SK-N-MC (cell line): ENCODE measurements around the gene DNAJC7.

Experiments used
- DNase-seq: peaks from one replicate; pipeline ENCODE4 v3.0.0-alpha.2; 2011; ENCODE audit warnings: low read depth, low spot score
- H3K27ac ChIP-seq: fragments of 200-600 bp; sonication (generic); 2 replicates; pipeline ENCODE4 v1.5.1; 2016; ENCODE audit warnings: mixed run types
- H3K36me3 ChIP-seq: fragments of 200-600 bp; sonication (generic); 2 replicates; pipeline ENCODE4 v1.6.1; 2017; ENCODE audit warnings: antibody characterized with exemption, low read length, mixed read lengths; ENCODE audit not compliant: insufficient read depth
- H3K4me3 ChIP-seq: fragments of 200-600 bp; sonication (generic); 2 replicates; pipeline ENCODE4 v1.5.1; 2016
- H3K9ac ChIP-seq: fragments of 200-600 bp; sonication (generic); 2 replicates; pipeline ENCODE4 v1.8.0; 2017; ENCODE audit warnings: mixed run types, mixed read lengths; ENCODE audit not compliant: insufficient read length
- H3K9me3 ChIP-seq: fragments of 200-600 bp; sonication (generic); 2 replicates; pipeline ENCODE4 v1.6.1; 2017; ENCODE audit warnings: low read depth, mild to moderate bottlenecking, antibody characterized with exemption, low read length, moderate library complexity, mixed read lengths
- EZH2 ChIP-seq: fragments of 200-600 bp; sonication (generic); IDR thresholded peaks from one replicate; pipeline ENCODE4 v1.6.1; 2017; ENCODE audit warnings: antibody characterized with exemption
- FOXP2 ChIP-seq: optimal IDR thresholded peaks from 2 replicates; pipeline ENCODE3; 2011; ENCODE audit warnings: mild to moderate bottlenecking, moderate library complexity; ENCODE audit not compliant: insufficient read depth; ENCODE audit errors: extremely low read length, control extremely low read depth
- POLR2AphosphoS5 ChIP-seq: IDR thresholded peaks from 2 replicates; pipeline ENCODE4 v1.6.1; 2012; ENCODE audit warnings: mild to moderate bottlenecking, low read depth, low read length, borderline replicate concordance

The DNAJC7 gene

DNA sequence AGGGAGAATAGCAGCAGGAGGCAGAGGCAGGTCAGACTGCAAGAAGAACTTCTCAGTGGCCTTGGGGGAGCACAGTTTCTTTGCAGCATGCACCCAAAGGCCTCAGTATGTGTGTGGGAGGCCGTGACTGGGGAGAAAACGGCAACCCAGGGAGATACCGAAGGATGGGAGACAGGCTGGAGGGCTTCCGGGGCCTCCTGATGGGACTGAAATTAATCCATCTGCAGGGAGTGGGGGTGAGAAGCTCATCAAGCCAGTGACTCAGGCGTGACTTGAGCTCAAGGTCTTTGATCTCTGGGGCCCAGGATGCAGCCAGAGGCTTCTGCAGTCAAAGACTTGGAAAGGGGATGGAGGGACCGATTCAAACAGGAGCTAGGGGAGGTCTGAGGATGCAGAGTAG is 38.3 kb upstream of the DNAJC7 start:
- Histone ChIP-seq H3K27ac (no peak overlapping the region), H3K4me3 (no peak overlapping the region), H3K9ac (no peak overlapping the region), H3K9me3 (no peaks in the 10 kb centered on the region), H3K36me3 (no peaks in the 10 kb centered on the region)
- no peak for DNase-seq
- TF ChIP-seq FOXP2 = no peak
- no peak for TF ChIP-seq EZH2
- no peak for TF ChIP-seq POLR2AphosphoS5

DNA sequence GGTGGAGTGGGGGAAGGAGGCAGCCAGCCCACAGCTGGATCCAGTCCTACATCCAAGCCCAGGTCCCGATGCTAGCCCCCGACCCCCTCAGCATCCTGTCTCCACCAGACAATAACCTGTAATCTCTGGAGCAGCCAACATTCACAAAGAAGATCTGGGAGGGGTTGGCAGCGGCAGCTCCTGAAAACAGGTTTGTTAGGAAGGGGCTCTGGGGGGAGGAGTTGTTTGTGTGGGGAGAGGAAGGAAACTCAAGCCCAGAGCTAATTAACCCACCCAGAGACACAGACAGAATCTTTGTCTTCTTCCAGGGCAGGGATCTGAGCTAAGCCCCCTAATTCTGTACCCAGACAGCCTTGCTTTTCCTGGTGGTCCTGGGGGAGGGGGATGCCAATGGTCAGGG is 37.8 kb upstream of the DNAJC7 start:
- DNase-seq = no peak
- TF ChIP-seq EZH2 (no peak), FOXP2 (no peak), POLR2AphosphoS5 (no peak)
- H3K36me3 ChIP-seq = no peaks in the 10 kb centered on the region
- H3K9me3 ChIP-seq = no peaks in the 10 kb centered on the region
- H3K4me3 ChIP-seq = no peak overlapping the region
- no peak overlapping the region for H3K27ac ChIP-seq
- no peak overlapping the region for H3K9ac ChIP-seq

DNA sequence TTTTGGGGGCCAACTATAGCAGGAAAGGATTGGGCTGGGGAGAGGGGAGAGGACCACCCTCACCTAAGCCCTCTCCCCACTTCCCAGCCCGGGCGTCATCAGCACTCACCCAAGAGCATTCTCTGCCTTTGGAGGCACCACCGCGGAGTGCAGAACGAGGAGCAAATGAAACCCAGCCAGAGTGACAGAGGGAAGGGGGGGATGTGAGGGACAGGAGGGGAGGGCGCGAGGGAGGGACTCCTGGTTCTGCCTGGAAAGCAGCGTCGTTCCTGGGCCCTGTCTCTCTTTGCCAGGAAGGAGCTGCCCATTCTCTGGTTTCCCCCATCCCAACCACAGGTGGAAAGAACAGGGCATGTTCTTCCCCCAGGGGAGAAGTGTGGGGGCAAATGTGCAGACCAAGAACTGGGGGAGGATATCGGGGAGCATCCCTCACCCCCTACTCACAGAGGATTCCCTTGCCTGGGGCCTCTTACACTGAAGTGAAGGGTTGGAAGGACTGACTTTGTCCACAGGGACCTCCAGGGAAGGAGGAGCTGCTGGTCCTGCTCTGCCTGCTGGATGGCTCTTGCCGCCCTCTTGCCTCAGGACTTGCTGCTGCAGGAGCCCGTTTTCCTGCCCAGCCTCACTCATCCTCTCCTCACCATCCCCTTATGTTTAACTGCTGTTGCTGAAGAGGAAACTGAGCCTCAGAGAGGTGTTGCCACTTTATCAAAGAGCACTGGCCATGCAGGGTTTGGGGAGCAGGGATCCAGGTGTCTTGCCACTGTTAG is 36.7 kb upstream of the DNAJC7 start:
- Histone ChIP-seq H3K27ac (no peak overlapping the region), H3K4me3 (no peak overlapping the region), H3K9me3 (no peaks in the 10 kb centered on the region), H3K36me3 (no peaks in the 10 kb centered on the region), H3K9ac (no peak overlapping the region)
- DNase-seq = no peak
- TF ChIP-seq FOXP2 = no peak
- TF ChIP-seq EZH2 = no peak
- TF ChIP-seq POLR2AphosphoS5 = no peak

DNA sequence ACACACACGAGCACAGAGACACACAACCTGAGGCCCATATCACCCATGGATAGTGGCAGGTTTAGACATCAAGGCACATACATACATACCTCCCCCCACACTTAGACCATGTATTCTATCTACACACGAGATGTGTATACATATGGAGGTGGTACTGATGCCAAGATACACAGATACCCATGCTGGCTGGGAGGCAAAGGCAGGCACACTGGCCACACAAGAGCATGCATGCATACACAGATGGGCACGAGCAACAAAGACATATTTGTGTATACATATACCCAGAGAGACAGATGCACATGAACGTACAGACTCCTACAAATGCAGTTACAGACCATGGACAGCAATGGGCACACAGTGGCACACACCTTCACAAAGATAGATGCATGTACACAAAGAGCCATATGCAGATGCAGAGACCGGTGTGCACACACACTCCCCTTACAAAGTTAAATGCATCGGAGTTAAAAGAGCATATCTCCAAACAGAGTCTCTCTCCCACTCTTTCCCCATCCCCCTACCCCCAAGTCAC is 35.2 kb upstream of the DNAJC7 start:
- H3K36me3 ChIP-seq = no peaks in the 10 kb centered on the region
- no peak for TF ChIP-seq FOXP2
- no peak for TF ChIP-seq POLR2AphosphoS5
- no peak for TF ChIP-seq EZH2
- no peak overlapping the region for H3K4me3 ChIP-seq
- H3K27ac ChIP-seq = no peak overlapping the region
- no peaks in the 10 kb centered on the region for H3K9me3 ChIP-seq
- no peak overlapping the region for H3K9ac ChIP-seq
- DNase-seq = no peak

DNA sequence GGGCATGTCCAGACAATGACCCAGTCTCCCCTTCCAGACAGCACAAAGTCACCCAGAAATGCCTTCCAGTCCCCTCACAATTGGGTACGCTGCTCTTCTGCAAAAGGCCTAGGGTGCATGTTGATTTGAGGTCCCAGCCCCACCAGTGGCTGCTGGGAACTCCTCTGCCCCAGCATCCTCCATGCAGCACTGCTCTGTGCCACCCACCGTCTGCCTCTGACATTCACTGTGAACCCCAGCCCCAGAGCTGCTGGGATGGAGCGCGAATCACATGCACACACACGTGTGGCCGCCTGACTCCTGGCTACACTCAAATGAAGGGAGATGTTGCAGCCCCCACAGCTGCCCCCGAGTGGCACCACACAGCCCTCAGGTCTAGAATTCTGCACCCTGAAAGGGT is 34.4 kb upstream of the DNAJC7 start:
- no peak overlapping the region for H3K27ac ChIP-seq
- H3K4me3 ChIP-seq = no peak overlapping the region

DNA sequence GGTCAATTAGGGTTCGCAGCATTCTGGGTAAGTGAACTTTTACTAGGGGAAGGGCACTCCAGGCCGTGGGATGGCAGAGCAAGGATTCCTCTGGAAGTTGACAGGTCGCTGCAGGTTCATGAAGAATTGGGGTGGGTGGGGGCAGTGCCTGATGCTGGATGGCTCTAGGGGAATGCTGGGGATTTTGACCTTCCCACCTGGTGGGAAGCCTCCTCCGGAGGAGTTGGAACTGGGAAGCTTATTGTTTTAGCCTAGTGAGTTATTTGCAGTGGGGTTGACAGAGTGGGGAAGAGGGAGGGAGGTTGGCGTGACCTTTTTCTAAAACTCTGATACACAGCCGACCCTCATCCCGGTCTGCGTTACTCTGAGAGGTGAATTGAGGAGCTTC is 33.8 kb upstream of the DNAJC7 start:
- H3K4me3 ChIP-seq = no peak overlapping the region
- no peak overlapping the region for H3K9ac ChIP-seq
- no peaks in the 10 kb centered on the region for H3K36me3 ChIP-seq
- no peak overlapping the region for H3K27ac ChIP-seq
- no peaks in the 10 kb centered on the region for H3K9me3 ChIP-seq
- no peak for DNase-seq
- TF ChIP-seq EZH2 (no peak), FOXP2 (no peak), POLR2AphosphoS5 (no peak)

More for the DNA sequence above, 34.4 kb upstream of the DNAJC7 start:
- no peak for DNase-seq
- no peaks in the 10 kb centered on the region for H3K9me3 ChIP-seq
- TF ChIP-seq FOXP2 (no peak), EZH2 (no peak), POLR2AphosphoS5 (no peak)
- no peak overlapping the region for H3K9ac ChIP-seq
- H3K36me3 ChIP-seq = no peaks in the 10 kb centered on the region

DNA sequence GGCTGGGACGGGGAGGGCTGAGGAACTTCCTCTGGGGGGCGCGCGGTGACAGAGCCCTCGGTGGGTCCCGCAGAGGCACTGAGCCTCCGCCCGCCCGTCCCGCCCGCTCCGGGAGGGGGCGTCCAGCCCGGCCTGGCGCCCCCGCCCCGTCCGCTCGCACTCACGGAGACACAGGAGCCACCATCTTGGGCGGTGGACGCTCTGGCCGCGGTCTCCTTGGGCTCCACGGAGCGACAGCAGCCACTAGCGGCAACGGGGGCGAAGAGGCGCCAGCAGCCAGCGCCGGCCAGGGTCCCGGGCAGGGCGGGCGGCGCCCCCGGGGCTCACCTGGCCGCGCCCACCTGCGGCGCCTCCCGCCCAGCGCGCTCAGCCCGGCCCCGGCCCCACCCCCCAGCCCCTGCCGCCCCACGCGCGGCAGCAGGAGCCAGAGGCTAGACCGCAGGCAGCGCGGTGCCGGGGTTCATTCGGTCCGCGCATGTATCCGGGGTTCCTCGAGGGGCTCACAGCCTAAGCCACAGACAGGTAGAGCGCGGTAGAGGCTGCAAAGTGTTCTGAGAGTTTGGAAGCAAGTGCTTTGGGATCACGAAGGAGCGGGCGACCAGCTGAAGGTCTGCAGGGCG is 33.3 kb upstream of the DNAJC7 start, which contains the start of gene C17orf113:
Gene C17orf113, minus strand, starts transcription at position 209 of the 620 bp plus-strand sequence. CDS start 7,225 bp downstream, outside the sequence.
- Histone ChIP-seq H3K36me3 (no peaks in the 10 kb centered on the region), H3K9me3 (no peaks in the 10 kb centered on the region), H3K4me3 (peak within 1 kb of the TSS; percentile 71), H3K27ac (no peak within 1 kb of the TSS), H3K9ac (peak within 1 kb of the TSS; percentile 41)
- DNase-seq = no peak
- no peak for TF ChIP-seq EZH2
- TF ChIP-seq FOXP2 = no peak
- no peak for TF ChIP-seq POLR2AphosphoS5

DNA sequence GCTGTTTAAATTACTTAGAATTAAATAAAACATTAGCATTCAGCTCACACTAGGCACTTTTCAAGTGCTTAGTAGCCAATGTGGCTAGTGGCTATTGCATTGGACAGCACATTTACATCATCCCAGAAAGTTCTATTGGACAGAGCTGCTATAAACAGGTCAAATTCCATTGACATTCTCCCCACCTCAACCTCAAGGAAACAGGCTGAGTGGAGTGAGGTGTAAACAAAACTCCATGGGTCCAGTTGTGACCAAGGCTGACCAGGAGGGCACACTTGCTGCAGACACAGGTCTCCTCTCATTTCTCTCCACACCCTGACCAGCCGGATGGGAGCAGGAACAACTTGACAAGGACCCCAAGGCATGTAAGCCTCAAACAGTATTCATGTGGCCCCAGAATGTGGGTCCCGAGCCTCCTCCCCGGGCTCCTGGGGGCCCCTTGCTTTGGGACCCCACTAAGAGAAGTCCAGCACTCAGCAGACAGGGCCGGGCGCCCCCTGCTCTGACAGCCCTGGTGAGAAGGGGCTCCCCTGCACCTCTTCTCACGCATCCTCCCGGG is 32.7 kb upstream of the DNAJC7 start:
- Histone ChIP-seq H3K36me3 (no peaks in the 10 kb centered on the region), H3K4me3 (peak overlapping the region; percentile 71), H3K9me3 (no peaks in the 10 kb centered on the region), H3K27ac (no peak overlapping the region), H3K9ac (peak overlapping the region; percentile 41)
- TF ChIP-seq FOXP2 = no peak
- no peak for TF ChIP-seq POLR2AphosphoS5
- TF ChIP-seq EZH2 = no peak
- DNase-seq = no peak
